SJCRH30 (cell line): ENCODE data around the gene NLN. TPM values are rescaled to one million over a fixed set of nuclear protein-coding genes. Genes with fewer than 3 reads are reported as not detected.
"Not testable (repeated sequence)": the region's sequence is repeated elsewhere in the genome, so short reads cannot be mapped to it uniquely, and the experiment has no call there.

Source experiments
- DNase-seq, 2 experiments: peaks; one replicate each; pipeline ENCODE4 v3.0.0-alpha.2; 2015 to 2020
- H3K27ac ChIP-seq: fragments of 250-450 bp; sonication (Bioruptor Pico); 2 replicates; pipeline ENCODE4 v1.5.1; 2020; ENCODE audit warnings: mild to moderate bottlenecking, moderate library complexity
- H3K27me3 ChIP-seq: fragments of 250-450 bp; sonication (Bioruptor Pico); 2 replicates; pipeline ENCODE4 v1.5.1; 2020; ENCODE audit warnings: mild to moderate bottlenecking, moderate library complexity
- H3K36me3 ChIP-seq: fragments of 250-450 bp; sonication (Bioruptor Pico); 2 replicates; pipeline ENCODE4 v1.5.1; 2020; ENCODE audit warnings: mild to moderate bottlenecking, moderate library complexity
- H3K4me1 ChIP-seq: fragments of 250-450 bp; sonication (Bioruptor Pico); 2 replicates; pipeline ENCODE4 v1.5.1; 2020; ENCODE audit warnings: mild to moderate bottlenecking, moderate library complexity
- H3K4me3 ChIP-seq: fragments of 250-450 bp; sonication (Bioruptor Pico); 2 replicates; pipeline ENCODE4 v1.5.1; 2020; ENCODE audit warnings: mild to moderate bottlenecking, moderate library complexity
- H3K9me3 ChIP-seq: fragments of 250-450 bp; sonication (Bioruptor Pico); replicated peaks from 2 replicates; pipeline ENCODE4 v1.5.1; 2020; ENCODE audit warnings: mild to moderate bottlenecking, moderate library complexity
- total RNA-seq: library from RNA; depleted of rRNA; stranded (reverse); fragments of >200 nt; shearing (Covaris generic); gene quantifications from 2 replicates; pipeline ENCODE4 v1.2.3, GENCODE V29; 2014; rRNA removed

NLN gene
- total RNA-seq, 1 experiment from 2014 or later = 35.0 TPM

DNA sequence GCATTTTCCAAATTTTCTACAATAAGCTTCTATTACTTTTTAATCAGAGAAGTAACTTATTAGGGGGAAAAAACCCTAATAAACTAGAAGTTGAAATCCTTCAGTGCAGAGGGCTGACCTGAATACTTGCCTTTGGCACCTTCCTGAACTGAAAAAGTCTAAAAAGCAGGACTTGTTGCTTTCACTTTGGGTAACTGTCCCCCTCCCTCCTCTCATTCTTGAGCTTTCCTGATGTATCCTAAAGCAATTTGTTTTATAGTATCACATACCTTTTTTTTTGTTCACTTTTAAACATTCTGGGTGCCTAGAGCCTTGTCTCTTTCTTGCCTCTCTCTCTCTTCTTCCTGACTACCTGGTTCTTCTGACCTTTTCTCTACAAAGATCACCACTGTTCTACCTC, 140.4 kb downstream of the NLN start:
- peaks cover 15% of the 10 kb centered on the region for H3K4me1 ChIP-seq
- H3K9me3 ChIP-seq = no peaks in the 10 kb centered on the region
- no peaks in the 10 kb centered on the region for H3K36me3 ChIP-seq
- H3K27ac ChIP-seq = peak overlapping the region; percentile 68
- no peak overlapping the region for H3K4me3 ChIP-seq
- H3K27me3 ChIP-seq = no peaks in the 10 kb centered on the region
- DNase-seq = no peak

DNA sequence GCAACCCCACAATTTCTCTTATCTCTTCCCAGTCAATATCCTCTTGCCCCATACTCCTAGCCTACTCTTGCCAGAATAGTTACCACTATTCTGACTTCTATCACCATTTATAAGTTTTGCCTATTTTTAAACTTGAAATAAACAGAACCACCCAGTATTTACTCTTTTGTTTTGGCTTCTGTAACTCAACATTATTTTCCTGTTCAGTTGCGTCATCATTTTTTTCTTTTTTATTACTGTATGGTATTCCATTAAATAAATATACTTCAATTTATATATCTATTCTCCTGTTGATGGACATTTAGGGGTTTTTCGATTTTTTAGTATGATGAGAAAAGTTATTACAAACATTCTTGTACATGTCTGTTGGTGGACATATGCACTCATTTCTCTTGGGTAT, 141.7 kb downstream of the NLN start:
- H3K4me1 ChIP-seq = peaks cover 15% of the 10 kb centered on the region
- H3K27me3 ChIP-seq = no peaks in the 10 kb centered on the region
- no peaks in the 10 kb centered on the region for H3K36me3 ChIP-seq
- no peak overlapping the region for H3K4me3 ChIP-seq
- H3K27ac ChIP-seq = no peak overlapping the region
- no peak for DNase-seq
- H3K9me3 ChIP-seq = no peaks in the 10 kb centered on the region

GRCh38 chr5:65866837-65867521, 145.0 kb downstream of the NLN start:
- H3K27ac ChIP-seq = no peak overlapping the region
- no peaks in the 10 kb centered on the region for H3K36me3 ChIP-seq
- H3K4me1 ChIP-seq = peaks cover 7% of the 10 kb centered on the region

GRCh38 chr5:65867542-65868195, 145.7 kb downstream of the NLN start:
- no peak overlapping the region for H3K27ac ChIP-seq
- H3K9me3 ChIP-seq = no peaks in the 10 kb centered on the region
- no peaks in the 10 kb centered on the region for H3K27me3 ChIP-seq
- H3K36me3 ChIP-seq = no peaks in the 10 kb centered on the region
- no peak overlapping the region for H3K4me3 ChIP-seq
- DNase-seq = peak in 1 of 2 experiments; percentile 20
- H3K4me1 ChIP-seq = peaks cover 2% of the 10 kb centered on the region

More at GRCh38 chr5:65866837-65867521, 145.0 kb downstream of the NLN start:
- Histone ChIP-seq H3K27me3 (no peaks in the 10 kb centered on the region), H3K9me3 (no peaks in the 10 kb centered on the region), H3K4me3 (no peak overlapping the region)
- DNase-seq = no peak

DNA sequence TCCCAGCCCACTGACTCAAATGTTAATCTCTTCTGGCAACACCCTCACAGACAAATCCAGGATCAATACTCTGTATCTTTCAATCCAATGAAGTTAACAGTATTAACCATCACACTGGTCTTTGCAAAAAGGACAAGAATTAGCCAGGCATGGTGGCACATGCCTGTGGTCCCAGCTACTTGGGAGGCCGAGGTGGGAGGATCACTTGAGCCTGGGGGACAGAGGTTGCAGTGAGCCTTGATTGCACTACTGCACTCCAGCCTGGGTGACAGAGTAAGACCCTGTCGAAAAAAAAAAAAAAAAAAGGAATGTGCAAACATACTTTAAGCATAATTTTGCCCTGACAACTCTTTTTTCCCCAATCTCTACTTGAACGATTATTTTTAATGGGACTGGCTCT, 146.5 kb downstream of the NLN start:
- no peak for DNase-seq
- H3K36me3 ChIP-seq = no peaks in the 10 kb centered on the region
- H3K4me1 ChIP-seq = 0 out of 2 replicates have a peak, but pooled peaks cover 3% of the 10 kb centered on the region
- H3K27me3 ChIP-seq = no peaks in the 10 kb centered on the region
- no peak overlapping the region for H3K4me3 ChIP-seq
- no peak overlapping the region for H3K27ac ChIP-seq
- H3K9me3 ChIP-seq = no peaks in the 10 kb centered on the region

DNA sequence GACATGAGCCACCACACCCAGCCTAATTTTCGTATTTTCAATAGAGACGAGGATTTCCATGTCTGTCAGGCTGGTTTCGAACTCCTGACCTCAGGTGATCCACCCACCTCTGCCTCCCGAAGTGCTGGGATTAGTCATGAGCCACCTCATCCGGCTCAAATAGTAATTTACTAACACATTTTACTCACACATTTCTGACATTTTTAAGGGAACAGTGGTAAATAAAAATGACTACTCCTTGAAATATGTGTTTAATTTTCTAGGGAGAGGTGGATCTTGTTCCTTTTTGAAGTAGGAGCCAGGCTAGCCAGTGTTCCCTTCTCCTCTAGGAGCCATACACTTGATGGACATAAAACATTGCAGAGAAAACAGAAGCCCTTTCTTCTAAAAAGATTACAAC, 149.2 kb downstream of the NLN start:
- Histone ChIP-seq H3K36me3 (no peaks in the 10 kb centered on the region), H3K4me3 (no peak overlapping the region), H3K27ac (no peak overlapping the region), H3K27me3 (no peaks in the 10 kb centered on the region), H3K4me1 (peaks cover 6% of the 10 kb centered on the region), H3K9me3 (no peaks in the 10 kb centered on the region)
- no peak for DNase-seq

DNA sequence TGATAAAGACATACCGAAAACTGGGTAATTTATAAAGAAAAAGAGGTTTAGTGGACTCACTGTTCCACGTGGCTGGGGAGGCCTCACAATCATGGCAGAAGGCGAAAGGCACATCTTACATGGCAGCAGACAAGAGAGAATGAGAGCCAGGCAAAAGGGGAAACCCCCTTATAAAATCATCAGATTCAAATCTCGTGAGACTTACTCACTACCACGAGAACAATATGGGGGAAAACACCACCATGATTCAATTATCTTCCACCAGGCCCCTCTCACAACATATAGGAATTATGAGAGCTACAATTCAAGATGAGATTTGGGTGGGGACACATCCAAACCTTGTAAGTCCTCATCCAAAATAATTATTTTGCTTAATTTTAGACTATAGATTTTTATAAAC, 149.8 kb downstream of the NLN start:
- DNase-seq, H3K9me3 ChIP-seq, H3K27me3 ChIP-seq, H3K4me1 ChIP-seq, H3K4me3 ChIP-seq, H3K27ac ChIP-seq, H3K36me3 ChIP-seq: not testable (repeated sequence)

GRCh38 chr5:65873181-65873750, 151.3 kb downstream of the NLN start:
- no peak overlapping the region for H3K27ac ChIP-seq
- H3K4me3 ChIP-seq = no peak overlapping the region
- H3K9me3 ChIP-seq = peaks cover 9% of the 10 kb centered on the region
- no peaks in the 10 kb centered on the region for H3K27me3 ChIP-seq
- DNase-seq = no peak
- H3K36me3 ChIP-seq = no peaks in the 10 kb centered on the region
- peaks cover 6% of the 10 kb centered on the region for H3K4me1 ChIP-seq

DNA sequence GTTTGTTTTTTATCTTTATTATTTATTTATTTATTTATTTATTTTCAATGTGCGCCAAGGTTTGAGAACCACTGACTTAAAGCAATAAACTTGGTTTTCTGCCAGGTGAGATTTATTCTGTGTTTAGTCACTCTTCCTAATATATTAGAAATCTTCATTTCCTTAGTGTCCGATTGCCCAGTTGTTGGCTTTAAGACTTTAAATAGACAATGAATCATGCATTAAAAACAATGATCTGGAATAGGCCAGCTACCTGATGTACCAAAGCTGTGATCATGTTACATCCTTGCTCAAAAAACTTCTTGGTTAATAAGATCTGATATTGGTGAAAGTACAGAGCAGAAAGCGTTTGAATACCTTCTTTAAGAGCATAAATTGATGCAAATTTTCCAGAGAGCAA, 152.2 kb downstream of the NLN start:
- H3K27ac ChIP-seq = no peak overlapping the region
- H3K4me3 ChIP-seq = no peak overlapping the region
- peaks cover 9% of the 10 kb centered on the region for H3K9me3 ChIP-seq
- H3K36me3 ChIP-seq = no peaks in the 10 kb centered on the region
- no peaks in the 10 kb centered on the region for H3K27me3 ChIP-seq
- H3K4me1 ChIP-seq = peaks cover 6% of the 10 kb centered on the region
- no peak for DNase-seq

DNA sequence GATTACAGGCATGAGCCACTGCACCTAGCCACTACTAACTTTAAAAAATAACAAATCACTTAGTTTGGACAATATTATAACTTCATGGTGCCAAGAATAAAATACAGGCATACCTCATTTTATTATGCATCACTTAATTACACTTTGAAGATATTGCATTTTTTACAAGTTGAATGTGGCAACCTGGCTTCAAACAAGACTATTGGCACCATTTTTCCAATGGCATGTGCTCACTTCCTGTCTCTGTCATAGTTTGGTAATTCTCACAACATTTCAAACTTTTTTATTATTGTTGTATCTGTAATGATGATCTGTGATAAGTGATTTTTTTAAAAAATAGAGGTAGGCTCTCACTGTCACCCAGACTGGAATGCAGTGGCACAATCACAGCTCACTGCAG, 154.5 kb downstream of the NLN start:
- no peaks in the 10 kb centered on the region for H3K27me3 ChIP-seq
- peaks cover 22% of the 10 kb centered on the region for H3K4me1 ChIP-seq
- no peak overlapping the region for H3K4me3 ChIP-seq
- no peaks in the 10 kb centered on the region for H3K36me3 ChIP-seq
- H3K9me3 ChIP-seq = peaks cover 9% of the 10 kb centered on the region
- no peak for DNase-seq
- no peak overlapping the region for H3K27ac ChIP-seq

DNA sequence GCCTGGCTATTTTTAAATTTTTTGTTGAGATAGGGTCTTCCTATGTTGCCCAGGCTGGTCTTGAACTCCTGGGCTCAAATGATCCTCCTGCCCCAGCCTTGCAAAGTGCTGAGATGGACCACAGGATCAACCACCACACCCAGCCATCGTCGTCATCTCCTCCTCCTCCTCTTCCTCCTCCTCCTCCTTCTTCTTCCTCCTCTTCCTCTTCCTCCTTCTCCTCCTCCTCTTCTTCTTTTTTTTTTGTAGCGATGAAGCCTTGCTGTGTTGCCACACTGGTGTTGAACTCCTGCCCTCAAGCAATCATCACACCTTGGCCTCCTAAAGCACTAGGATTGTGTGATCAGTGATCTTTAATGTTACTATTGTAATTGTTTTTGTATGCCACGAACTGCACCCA, 155.0 kb downstream of the NLN start:
- H3K27ac ChIP-seq = no peak overlapping the region
- DNase-seq = no peak
- H3K4me1 ChIP-seq = peaks cover 22% of the 10 kb centered on the region
- peaks cover 9% of the 10 kb centered on the region for H3K9me3 ChIP-seq
- H3K27me3 ChIP-seq = no peaks in the 10 kb centered on the region
- H3K36me3 ChIP-seq = no peaks in the 10 kb centered on the region
- H3K4me3 ChIP-seq = no peak overlapping the region

Other genes with a start within 250 kb of the NLN start
- 6.0 and 7.2 TPM in 2 replicates for gene ADAMTS6, start 240.3 kb upstream of the NLN start, total RNA-seq
- gene CENPK, start 159.0 kb upstream of the NLN start, total RNA-seq = 85.1 and 118 TPM in 2 replicates
- gene PPWD1, start 158.9 kb upstream of the NLN start, total RNA-seq = 62.4 and 85.0 TPM in 2 replicates
- 13.8 and 16.4 TPM in 2 replicates for gene TRIM23, start 97.9 kb upstream of the NLN start, total RNA-seq
- gene SHLD3, start 97.2 kb upstream of the NLN start, total RNA-seq = 8.9 and 9.3 TPM in 2 replicates
- gene TRAPPC13, start 97.2 kb upstream of the NLN start, total RNA-seq = 19.1 and 19.9 TPM in 2 replicates
- gene SGTB, start 96 bp upstream of the NLN start, total RNA-seq = 15.2 and 15.3 TPM in 2 replicates
- 70.6 and 71.5 TPM in 2 replicates for gene ERBIN, start 204.4 kb downstream of the NLN start, total RNA-seq